Measurements from ENCODE around the gene PTPN13. TPM values are rescaled to one million over a fixed set of nuclear protein-coding genes. Genes with fewer than 3 reads are reported as not detected.

Gene PTPN13
- total and polyA plus RNA-seq, 8 donors, result 2.3 to 38.6 (median 5.4) TPM

- no peak overlapping the region for H3K4me3 ChIP-seq
- peaks cover 0 to 78% (median 46%) of the 10 kb centered on the region in 4 donors for H3K36me3 ChIP-seq
- H3K9me3 ChIP-seq, result no peaks in the 10 kb centered on the region
- intact Hi-C loops (cut with DNase I; ENCODE audit: low total_unique reads), result no loop called here
- TF ChIP-seq POLR2A (IDR thresholded peaks at IDR 0.05) (no peak), POLR2AphosphoS5 (IDR thresholded peaks at IDR 0.05) (no peak), CTCF (IDR thresholded peaks at IDR 0.05) (no peak), EP300 (IDR thresholded peaks at IDR 0.05) (no peak)
- H3K27ac ChIP-seq, result no peak overlapping the region
- H3K27me3 ChIP-seq, result no peaks in the 10 kb centered on the region
- 85 to 94% (median 91%) methylated on average over 3 of the region's 3 CpGs for WGBS, 5 donors
- no peak for DNase-seq
- H3K4me1 ChIP-seq, result no peaks in the 10 kb centered on the region
Observed at GRCh38 chr4:86809809-86810208, 215.7 kb downstream of the PTPN13 start.

- Histone ChIP-seq H3K4me1 (no peaks in the 10 kb centered on the region), H3K9me3 (peaks cover 0 to 8% (median 6%) of the 10 kb centered on the region in 4 donors), H3K27ac (no peak overlapping the region), H3K36me3 (peaks cover 0 to 81% (median 51%) of the 10 kb centered on the region in 4 donors), H3K4me3 (no peak overlapping the region), H3K27me3 (no peaks in the 10 kb centered on the region)
- no peak for DNase-seq
- TF ChIP-seq POLR2AphosphoS5 (IDR thresholded peaks at IDR 0.05), result no peak
- TF ChIP-seq POLR2A (IDR thresholded peaks at IDR 0.05), result no peak
- no peak for TF ChIP-seq EP300 (IDR thresholded peaks at IDR 0.05)
- no peak for TF ChIP-seq CTCF (IDR thresholded peaks at IDR 0.05)
- intact Hi-C loops (cut with DNase I; ENCODE audit: low total_unique reads), result no loop called here
- 95 to 98% (median 96%) methylated on average over 3 of the region's 3 CpGs for WGBS, 5 donors
Observed at GRCh38 chr4:86810847-86811246, 216.7 kb downstream of the PTPN13 start.

- no peak overlapping the region for H3K4me3 ChIP-seq
- intact Hi-C loops (cut with DNase I; ENCODE audit: low total_unique reads), result no loop called here
- no peaks in the 10 kb centered on the region for H3K27me3 ChIP-seq
- H3K4me1 ChIP-seq, result peaks cover 0 to 22% (median 4%) of the 10 kb centered on the region in 4 donors
- TF ChIP-seq POLR2AphosphoS5 (IDR thresholded peaks at IDR 0.05) (no peak), EP300 (IDR thresholded peaks at IDR 0.05) (no peak), POLR2A (IDR thresholded peaks at IDR 0.05) (no peak), CTCF (IDR thresholded peaks at IDR 0.05) (no peak)
- peaks cover 0 to 51% (median 36%) of the 10 kb centered on the region in 4 donors for H3K36me3 ChIP-seq
- DNase-seq, result no peak
- peak overlapping the region in 2 of 5 donors; percentile 7 to 13 for H3K27ac ChIP-seq
- H3K9me3 ChIP-seq, result peaks cover 0 to 13% (median 7%) of the 10 kb centered on the region in 4 donors
- WGBS, 5 donors, result 82 to 93% (median 86%) methylated on average over 1 of the region's 1 CpG
Observed at GRCh38 chr4:86815653-86816052, 221.5 kb downstream of the PTPN13 start.

GRCh38 chr4:86816501-86817273 is 222.6 kb downstream of the PTPN13 start:
- TF ChIP-seq POLR2A (IDR thresholded peaks at IDR 0.05), result no peak
- TF ChIP-seq POLR2AphosphoS5 (IDR thresholded peaks at IDR 0.05), result no peak
- TF ChIP-seq CTCF (IDR thresholded peaks at IDR 0.05), result no peak
- no peak for TF ChIP-seq EP300 (IDR thresholded peaks at IDR 0.05)
- H3K4me1 ChIP-seq, result peaks cover 0 to 22% (median 4%) of the 10 kb centered on the region in 4 donors
- peak overlapping the region in 1 of 5 donors; percentile 13 for H3K27ac ChIP-seq
- intact Hi-C loops (cut with DNase I; ENCODE audit: low total_unique reads), result no loop called here
- peaks cover 0 to 41% (median 29%) of the 10 kb centered on the region in 4 donors for H3K36me3 ChIP-seq
- peaks cover 0 to 13% (median 7%) of the 10 kb centered on the region in 4 donors for H3K9me3 ChIP-seq
- no peak overlapping the region for H3K4me3 ChIP-seq
- 28 to 46% (median 32%) methylated on average over 9 of the region's 9 CpGs for WGBS, 5 donors
- peak in 1 of 2 donors; percentile 33 for DNase-seq
- H3K27me3 ChIP-seq, result no peaks in the 10 kb centered on the region
